Stimulated activated effector memory CD8-positive, alpha-beta T cell treated with anti-CD3 and anti-CD28 coated beads, Interleukin-12 subunit alpha, Interleukin-12 subunit beta, amount 100 ng/mL, for 72 hours (primary cell): ENCODE measurements around the gene VILL.

Experiments used
- ATAC-seq: fragments of 150-1000 bp; cut with Tn5 transposase; 2 replicates; pipeline ENCODE4 v1.10.0; 2021
- DNase-seq, 2 donors: peaks; one replicate each; pipeline ENCODE4 v3.0.0; 2021 to 2022; ENCODE audit warnings: low spot score in 2 of 2
- H3K27ac Mint-ChIP-seq: one replicate; pipeline ENCODE4 v1.8.0; 2022; ENCODE audit warnings: mild to moderate bottlenecking, mixed read lengths
- H3K36me3 Mint-ChIP-seq: one replicate; pipeline ENCODE4 v1.8.0; 2022; ENCODE audit warnings: mild to moderate bottlenecking, mixed read lengths
- H3K4me1 Mint-ChIP-seq: one replicate; pipeline ENCODE4 v1.8.0; 2022; ENCODE audit warnings: mixed read lengths
- H3K4me3 Mint-ChIP-seq: one replicate; pipeline ENCODE4 v1.8.0; 2022; ENCODE audit warnings: mild to moderate bottlenecking, mixed read lengths
- H3K9me3 Mint-ChIP-seq: one replicate; pipeline ENCODE4 v1.8.0; 2022; ENCODE audit warnings: mixed read lengths

Gene VILL

GRCh38 chr3:37955918-37956707 is 34.5 kb upstream of the VILL start:
- Mint-ChIP-seq H3K4me3 (no peak overlapping the region), H3K9me3 (no peaks in the 10 kb centered on the region), H3K36me3 (no peaks in the 10 kb centered on the region), H3K4me1 (peaks cover 9% of the 10 kb centered on the region), H3K27ac (peak overlapping the region; percentile 79)
- ATAC-seq: no peak
- no peak for DNase-seq

- Mint-ChIP-seq H3K4me3 (no peak overlapping the region), H3K4me1 (peaks cover 9% of the 10 kb centered on the region), H3K27ac (peak overlapping the region; percentile 89), H3K9me3 (no peaks in the 10 kb centered on the region), H3K36me3 (no peaks in the 10 kb centered on the region)
- no peak for ATAC-seq
- DNase-seq: no peak
These were observed 33.7 kb upstream of the VILL start for GRCh38 chr3:37956723-37957538.

GRCh38 chr3:37957539-37957936 is 33.0 kb upstream of the VILL start:
- Mint-ChIP-seq H3K4me3 (no peak overlapping the region), H3K9me3 (no peaks in the 10 kb centered on the region), H3K27ac (peak overlapping the region; percentile 89), H3K36me3 (no peaks in the 10 kb centered on the region), H3K4me1 (peaks cover 9% of the 10 kb centered on the region)
- DNase-seq (peak in 1 of 2 donors; percentile 41), ATAC-seq (peak; percentile 45)

GRCh38 chr3:37961622-37962431 is 28.8 kb upstream of the VILL start:
- Mint-ChIP-seq H3K4me3 (no peak overlapping the region), H3K27ac (no peak overlapping the region)

GRCh38 chr3:37963016-37963415 is 27.6 kb upstream of the VILL start:
- Mint-ChIP-seq H3K27ac (no peak overlapping the region), H3K9me3 (no peaks in the 10 kb centered on the region), H3K4me3 (no peak overlapping the region), H3K36me3 (no peaks in the 10 kb centered on the region), H3K4me1 (no peaks in the 10 kb centered on the region)
- ATAC-seq: no peak
- DNase-seq: no peak

More at GRCh38 chr3:37961622-37962431, 28.8 kb upstream of the VILL start:
- Mint-ChIP-seq H3K9me3 (no peaks in the 10 kb centered on the region), H3K4me1 (peaks cover 9% of the 10 kb centered on the region), H3K36me3 (no peaks in the 10 kb centered on the region)
- no peak for ATAC-seq
- DNase-seq: no peak

- H3K9me3 Mint-ChIP-seq: no peaks in the 10 kb centered on the region
- ATAC-seq: no peak
These were observed 27.0 kb upstream of the VILL start for GRCh38 chr3:37963635-37964034.

GRCh38 chr3:37964146-37964545 is 26.4 kb upstream of the VILL start:
- H3K4me3 Mint-ChIP-seq: no peak overlapping the region

More at GRCh38 chr3:37963635-37964034, 27.0 kb upstream of the VILL start:
- Mint-ChIP-seq H3K4me1 (no peaks in the 10 kb centered on the region), H3K27ac (no peak overlapping the region), H3K4me3 (no peak overlapping the region), H3K36me3 (no peaks in the 10 kb centered on the region)
- DNase-seq: no peak

GRCh38 chr3:37964716-37965115 is 25.9 kb upstream of the VILL start:
- Mint-ChIP-seq H3K4me3 (no peak overlapping the region), H3K27ac (no peak overlapping the region), H3K4me1 (no peaks in the 10 kb centered on the region), H3K9me3 (no peaks in the 10 kb centered on the region), H3K36me3 (no peaks in the 10 kb centered on the region)
- no peak for ATAC-seq
- DNase-seq: no peak

More at GRCh38 chr3:37964146-37964545, 26.4 kb upstream of the VILL start:
- DNase-seq: no peak
- Mint-ChIP-seq H3K27ac (no peak overlapping the region), H3K36me3 (no peaks in the 10 kb centered on the region), H3K4me1 (no peaks in the 10 kb centered on the region), H3K9me3 (no peaks in the 10 kb centered on the region)
- no peak for ATAC-seq

GRCh38 chr3:37967260-37967881 is 23.2 kb upstream of the VILL start:
- H3K4me3 Mint-ChIP-seq: no peak overlapping the region
- H3K36me3 Mint-ChIP-seq: no peaks in the 10 kb centered on the region
- no peaks in the 10 kb centered on the region for H3K4me1 Mint-ChIP-seq
- DNase-seq (peak; percentile 48 to 80), ATAC-seq (peak; percentile 83)
- no peak overlapping the region for H3K27ac Mint-ChIP-seq
- H3K9me3 Mint-ChIP-seq: no peaks in the 10 kb centered on the region

- no peaks in the 10 kb centered on the region for H3K4me1 Mint-ChIP-seq
- no peaks in the 10 kb centered on the region for H3K9me3 Mint-ChIP-seq
- no peak overlapping the region for H3K4me3 Mint-ChIP-seq
- DNase-seq: no peak
- H3K36me3 Mint-ChIP-seq: no peaks in the 10 kb centered on the region
- H3K27ac Mint-ChIP-seq: no peak overlapping the region
- no peak for ATAC-seq
These were observed 22.4 kb upstream of the VILL start for GRCh38 chr3:37968199-37968598.

- ATAC-seq: no peak
- Mint-ChIP-seq H3K27ac (no peak overlapping the region), H3K9me3 (no peaks in the 10 kb centered on the region), H3K4me3 (no peak overlapping the region), H3K36me3 (no peaks in the 10 kb centered on the region), H3K4me1 (no peaks in the 10 kb centered on the region)
- DNase-seq: no peak
These were observed 21.6 kb upstream of the VILL start for GRCh38 chr3:37968813-37969595.

- no peak for ATAC-seq
- no peaks in the 10 kb centered on the region for H3K36me3 Mint-ChIP-seq
- no peak overlapping the region for H3K4me3 Mint-ChIP-seq
- H3K9me3 Mint-ChIP-seq: no peaks in the 10 kb centered on the region
- H3K4me1 Mint-ChIP-seq: peaks cover 4% of the 10 kb centered on the region
- H3K27ac Mint-ChIP-seq: no peak overlapping the region
- DNase-seq: no peak
These were observed 20.9 kb upstream of the VILL start for GRCh38 chr3:37969596-37970100.

- H3K9me3 Mint-ChIP-seq: no peaks in the 10 kb centered on the region
- ATAC-seq (no peak), DNase-seq (no peak)
- H3K4me3 Mint-ChIP-seq: no peak overlapping the region
- peaks cover 9% of the 10 kb centered on the region for H3K4me1 Mint-ChIP-seq
- no peaks in the 10 kb centered on the region for H3K36me3 Mint-ChIP-seq
- peak overlapping the region; percentile 23 for H3K27ac Mint-ChIP-seq
These were observed 19.8 kb upstream of the VILL start for GRCh38 chr3:37970802-37971201.

GRCh38 chr3:37971467-37971866 is 19.1 kb upstream of the VILL start:
- Mint-ChIP-seq H3K4me1 (peaks cover 9% of the 10 kb centered on the region), H3K9me3 (no peaks in the 10 kb centered on the region), H3K27ac (no peak overlapping the region), H3K4me3 (no peak overlapping the region), H3K36me3 (no peaks in the 10 kb centered on the region)
- DNase-seq (no peak), ATAC-seq (no peak)
